Measurements from ENCODE around the gene DRGX.

GRCh38 chr10:49355221-49355620, 40.7 kb downstream of the DRGX start:
- TF ChIP-seq EZH2 (IDR thresholded peaks at IDR 0.05; ENCODE audit: borderline replicate concordance) = no peak
- no peak for TF ChIP-seq CTCF (IDR thresholded peaks at IDR 0.05; ENCODE audit: poor library complexity)
